DMS53 treated with DMSO at 0.1 percent for 48 hours (cell line): ENCODE results near the gene GPR15LG.
"Not testable (repeated sequence)": the region's sequence is repeated elsewhere in the genome, so short reads cannot be mapped to it uniquely, and the experiment has no call there.

Experiments
- DNase-seq: peaks from one replicate; lab custom pipeline; 2025; ENCODE audit not compliant: unreplicated experiment; lab: John Stamatoyannopoulos, UW

Gene GPR15LG

DNA sequence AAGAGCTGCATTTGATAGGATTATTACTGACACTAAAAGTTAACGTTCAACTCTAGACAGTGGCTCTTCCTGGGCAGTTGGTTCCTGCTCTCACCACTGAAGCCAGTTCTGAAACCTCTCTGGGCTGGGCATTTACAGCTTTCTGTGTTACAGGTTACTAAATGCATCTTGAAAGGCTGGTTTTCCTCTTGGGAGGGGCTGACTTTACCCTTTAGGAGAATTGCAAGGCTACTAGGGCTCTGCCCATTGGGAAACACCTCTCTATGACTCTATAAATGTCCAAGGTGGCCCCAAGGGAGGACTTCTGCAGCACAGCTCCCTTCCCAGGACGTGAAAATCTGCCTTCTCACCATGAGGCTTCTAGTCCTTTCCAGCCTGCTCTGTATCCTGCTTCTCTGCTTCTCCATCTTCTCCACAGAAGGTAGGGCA lies at the start of gene GPR15LG:
Gene GPR15LG, plus strand, starts transcription at position 301 of the 429 bp plus-strand sequence. Its CDS starts 51 bp downstream, at position 352.
- DNase-seq, result no peak

DNA sequence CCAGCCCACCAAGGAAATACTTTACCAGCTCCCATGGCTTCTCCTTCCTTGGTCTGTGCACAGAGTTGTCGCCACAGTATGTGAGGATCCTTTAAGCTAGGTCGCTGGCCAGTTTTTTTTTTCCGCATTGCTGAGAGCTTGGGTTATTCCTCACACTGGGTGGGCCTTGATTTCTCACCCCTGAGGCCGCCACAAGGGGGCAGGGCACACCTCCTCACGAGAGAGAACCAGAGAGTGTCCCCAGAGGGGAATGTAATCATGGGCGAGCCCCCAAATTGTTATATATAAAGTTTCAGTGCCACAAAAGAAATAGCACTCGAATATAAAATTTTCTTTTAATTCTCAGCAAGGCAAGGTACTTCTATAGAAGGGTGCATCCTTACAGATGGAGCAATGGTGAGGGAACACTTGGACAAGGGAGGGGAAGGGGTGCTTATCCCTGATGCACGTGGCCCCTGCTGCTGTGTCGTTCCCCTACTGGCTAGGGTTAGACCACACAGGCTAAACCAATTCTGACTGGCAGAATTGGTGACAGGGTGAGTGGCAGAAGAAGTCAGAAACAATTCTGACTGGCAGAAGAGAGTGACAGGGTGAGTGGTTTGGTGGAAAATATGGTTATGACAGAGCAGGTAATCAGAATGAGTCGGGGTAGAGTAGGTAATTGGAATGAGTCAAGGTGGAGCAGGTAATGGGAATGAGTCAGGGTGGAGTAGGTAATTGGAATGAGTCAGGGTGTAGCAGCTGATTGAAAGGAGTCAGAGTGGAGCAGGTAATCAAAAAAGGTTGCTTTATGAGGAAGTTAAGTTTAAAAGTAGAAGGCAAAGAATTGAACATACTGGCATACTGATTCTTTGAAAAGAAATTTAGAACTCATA lies 47.5 kb upstream of the GPR15LG start:
- DNase-seq, result not testable (repeated sequence)

- DNase-seq, result no peak
Measured at GRCh38 chr10:84126785-84127167, 46.8 kb upstream of the GPR15LG start.

GRCh38 chr10:84135836-84136235 lies 37.8 kb upstream of the GPR15LG start:
- DNase-seq, result peak; percentile 40

- DNase-seq, result no peak
Measured at GRCh38 chr10:84137811-84138210, 35.8 kb upstream of the GPR15LG start.

DNA sequence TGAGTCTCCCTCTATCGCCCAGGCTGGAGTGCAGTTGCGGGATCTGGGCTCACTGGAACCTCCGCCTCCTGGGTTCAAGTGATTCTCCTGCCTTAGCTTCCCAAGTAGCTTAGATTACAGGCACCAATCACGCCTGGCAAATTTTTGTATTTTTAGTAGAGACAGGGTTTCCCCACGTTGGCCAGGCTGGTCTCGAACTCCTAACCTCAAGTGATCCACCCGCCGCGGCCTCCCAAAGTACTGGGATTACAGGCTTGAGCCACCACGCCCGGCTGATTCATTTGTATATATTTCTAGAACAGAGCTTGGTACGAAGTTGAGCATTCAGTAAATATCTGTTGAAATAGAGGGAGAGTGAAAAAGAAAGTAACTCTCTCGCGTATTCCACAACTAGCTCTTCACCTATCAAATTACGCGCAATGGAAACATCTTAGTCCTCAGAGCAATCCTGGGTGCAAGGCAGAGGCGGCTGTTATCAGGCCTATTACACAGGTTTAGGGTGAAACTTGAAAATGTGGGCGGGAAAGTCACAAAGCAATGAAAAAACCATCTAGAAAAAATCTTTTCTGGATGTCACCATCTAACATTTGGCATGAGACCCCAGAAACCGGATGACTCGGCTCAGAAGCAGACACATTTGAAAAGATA lies 35.0 kb upstream of the GPR15LG start:
- peak; percentile 76 for DNase-seq

DNA sequence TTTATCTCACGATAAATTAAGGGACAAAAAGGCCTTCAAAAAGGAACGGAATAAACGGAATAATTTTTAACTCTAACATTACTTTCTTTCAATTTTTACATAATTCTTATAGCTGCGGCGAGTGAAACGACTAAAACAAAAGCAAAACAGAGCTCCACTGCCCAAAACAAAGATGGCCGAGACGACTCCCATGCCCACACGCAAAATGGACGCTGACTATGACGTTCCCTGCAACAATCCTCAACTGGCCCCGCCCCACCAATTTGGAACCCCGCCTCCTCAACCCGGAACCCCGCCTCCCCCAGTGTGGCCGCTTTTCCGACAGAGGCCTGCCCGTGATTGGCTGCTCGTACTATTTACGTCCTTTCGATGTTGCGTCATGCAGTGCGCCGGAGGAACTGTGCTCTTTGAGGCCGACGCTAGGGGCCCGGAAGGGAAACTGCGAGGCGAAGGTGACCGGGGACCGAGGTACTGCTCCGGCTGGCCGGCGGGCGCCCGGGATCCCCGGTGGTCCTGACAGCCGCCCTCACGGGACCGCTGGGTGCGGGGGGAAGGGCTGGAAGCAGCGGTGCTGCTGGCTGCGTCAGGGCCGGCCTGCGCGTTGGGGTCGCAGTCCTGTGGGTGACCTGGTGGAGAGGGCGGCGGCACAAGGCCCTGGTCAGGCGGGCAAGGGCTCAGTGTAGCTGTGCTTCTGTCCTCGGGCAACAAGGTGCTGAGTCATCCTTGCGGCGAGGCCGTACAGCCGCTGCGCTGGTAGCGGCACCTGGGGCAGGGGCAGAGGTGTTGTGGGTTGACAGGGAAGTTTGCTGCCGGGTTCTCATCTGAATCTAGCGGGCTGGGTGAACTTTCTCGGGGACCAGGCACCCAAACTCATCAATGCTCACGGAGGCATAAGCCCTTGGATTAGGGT lies 34.2 kb upstream of the GPR15LG start, which contains the start of gene GHITM:
Gene GHITM, plus strand, starts transcription at position 384 of the 910 bp plus-strand sequence. CDS start 1,992 bp downstream, outside the sequence.
- DNase-seq, result peak; percentile 94

DNA sequence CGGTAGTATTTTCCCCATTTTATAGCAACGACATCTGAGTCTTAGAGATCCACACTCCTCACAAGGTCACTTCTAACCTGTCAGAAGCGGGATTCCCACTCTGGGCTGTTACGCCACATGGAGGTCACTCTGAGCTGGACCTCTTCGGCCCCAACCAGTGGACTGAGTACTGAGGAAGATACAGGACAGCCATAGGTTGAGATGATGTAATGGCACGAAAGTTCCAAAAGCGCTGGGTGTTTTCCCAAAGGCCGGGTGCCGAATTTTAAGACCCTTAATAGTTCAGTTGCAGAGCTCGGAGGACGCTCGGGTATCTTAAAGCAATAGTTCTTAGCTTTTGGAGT lies 33.6 kb upstream of the GPR15LG start:
- no peak for DNase-seq

- DNase-seq, result no peak
Measured at GRCh38 chr10:84147347-84147746, 26.3 kb upstream of the GPR15LG start.

GRCh38 chr10:84148006-84148597 lies 25.5 kb upstream of the GPR15LG start:
- peak; percentile 33 for DNase-seq

- no peak for DNase-seq
Measured at GRCh38 chr10:84149854-84150253, 23.7 kb upstream of the GPR15LG start.

- no peak for DNase-seq
Measured at GRCh38 chr10:84152769-84153168, 20.8 kb upstream of the GPR15LG start.

GRCh38 chr10:84155521-84155920 lies 18.1 kb upstream of the GPR15LG start:
- DNase-seq, result peak; percentile 11

DNA sequence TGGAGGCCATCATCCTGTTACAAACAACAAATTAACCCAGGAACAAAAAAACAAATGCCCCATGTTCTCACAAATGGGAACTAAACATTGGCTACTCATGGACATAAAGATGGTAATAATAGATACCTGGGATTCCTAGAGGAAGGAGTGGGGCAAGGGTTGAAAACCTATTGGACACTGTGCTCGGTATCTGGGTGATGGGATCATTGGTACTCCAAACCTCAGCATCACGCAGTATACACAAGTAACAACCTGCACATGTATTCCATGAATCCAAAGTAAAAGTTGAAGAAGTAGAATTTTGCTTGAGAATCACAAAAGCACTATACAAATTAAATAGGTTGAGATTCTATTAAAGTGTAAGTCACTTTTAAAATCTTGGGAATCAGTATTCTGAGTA lies 17.6 kb upstream of the GPR15LG start:
- DNase-seq, result no peak

DNA sequence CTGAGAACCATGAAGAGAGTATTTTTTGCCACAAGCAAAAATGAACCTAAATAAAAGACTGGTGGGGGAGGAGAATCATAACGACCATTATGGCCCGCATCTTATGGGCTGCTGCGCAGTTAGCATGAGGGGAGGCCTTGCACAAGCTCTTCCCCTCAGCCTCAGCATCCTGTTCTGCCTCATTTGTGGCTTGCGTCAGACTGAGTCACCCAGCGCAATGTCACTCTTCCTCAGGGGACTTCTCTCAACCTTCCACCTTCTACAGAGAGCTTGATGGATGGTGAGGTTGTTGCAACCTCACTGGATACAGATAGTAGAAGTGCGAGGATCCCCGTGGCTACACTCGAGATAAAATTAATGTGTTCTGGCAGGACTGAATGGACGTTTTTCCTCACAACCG lies 16.8 kb upstream of the GPR15LG start:
- peak; percentile 20 for DNase-seq

DNA sequence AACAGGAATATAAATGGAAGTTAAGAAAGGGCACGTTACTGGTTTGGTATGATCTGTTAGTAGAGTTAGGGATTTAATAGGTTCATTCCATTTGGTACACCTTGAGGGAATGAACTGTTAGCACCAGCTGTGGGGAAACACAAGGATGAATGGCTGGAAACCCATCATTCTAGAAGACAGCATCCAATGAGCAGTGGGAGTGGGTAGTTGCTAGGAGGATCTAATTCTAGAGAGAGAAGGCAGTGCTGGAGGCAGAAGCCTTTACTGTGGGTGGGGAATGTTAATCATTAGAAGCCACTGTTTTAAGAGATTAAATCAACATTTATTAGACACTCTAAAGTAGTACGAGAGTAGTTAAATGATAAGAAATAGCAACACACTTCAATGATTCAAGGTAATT lies 15.5 kb upstream of the GPR15LG start:
- no peak for DNase-seq

DNA sequence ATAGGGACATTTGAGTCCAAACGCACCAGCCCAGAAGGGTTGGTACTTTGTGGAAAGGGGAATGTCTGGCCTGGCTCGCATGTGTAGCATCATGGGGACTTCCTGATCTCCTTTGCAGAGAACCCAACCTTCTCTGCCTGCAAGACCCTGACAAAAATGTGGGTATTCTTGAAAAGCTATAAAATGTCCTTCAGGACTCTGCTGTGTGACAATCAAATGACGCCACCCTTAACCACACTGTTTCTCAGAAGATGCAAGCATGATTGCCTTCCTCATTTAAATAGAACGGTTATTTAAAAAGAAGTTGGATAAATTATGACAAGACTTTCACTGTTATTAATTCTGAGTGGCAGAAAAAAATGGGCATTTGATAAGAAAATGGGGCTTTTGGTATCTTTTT lies 15.1 kb upstream of the GPR15LG start:
- DNase-seq, result no peak

DNA sequence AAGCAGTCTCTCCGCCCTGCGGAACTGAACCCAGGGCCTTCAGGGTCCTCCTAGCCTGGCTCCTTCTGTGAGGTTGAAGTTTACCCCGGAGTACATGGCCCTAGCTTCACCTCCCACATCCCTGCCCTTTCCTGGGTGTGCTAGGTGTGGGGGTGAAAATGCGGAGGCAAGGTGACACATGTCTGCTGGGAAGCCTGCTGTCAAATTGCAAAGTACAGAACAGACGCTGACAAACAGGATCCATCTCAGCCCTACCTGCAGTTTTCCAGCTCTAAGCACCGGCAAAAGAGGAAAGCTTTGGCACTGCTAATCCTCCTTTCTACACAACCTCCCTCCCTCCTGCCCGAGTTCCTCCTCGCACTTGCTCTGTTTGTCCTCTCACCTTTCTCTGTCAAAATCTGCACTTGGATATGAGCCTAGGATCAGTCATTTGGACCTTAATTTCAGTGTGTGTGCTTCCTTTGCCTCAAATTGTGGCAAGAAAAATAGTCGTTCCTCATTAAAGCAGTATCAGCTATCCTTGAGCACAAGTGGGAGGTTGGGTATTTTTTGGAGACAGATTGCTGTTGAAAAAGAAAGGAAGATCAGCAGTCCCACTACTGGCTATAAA lies 14.4 kb upstream of the GPR15LG start:
- DNase-seq, result no peak

DNA sequence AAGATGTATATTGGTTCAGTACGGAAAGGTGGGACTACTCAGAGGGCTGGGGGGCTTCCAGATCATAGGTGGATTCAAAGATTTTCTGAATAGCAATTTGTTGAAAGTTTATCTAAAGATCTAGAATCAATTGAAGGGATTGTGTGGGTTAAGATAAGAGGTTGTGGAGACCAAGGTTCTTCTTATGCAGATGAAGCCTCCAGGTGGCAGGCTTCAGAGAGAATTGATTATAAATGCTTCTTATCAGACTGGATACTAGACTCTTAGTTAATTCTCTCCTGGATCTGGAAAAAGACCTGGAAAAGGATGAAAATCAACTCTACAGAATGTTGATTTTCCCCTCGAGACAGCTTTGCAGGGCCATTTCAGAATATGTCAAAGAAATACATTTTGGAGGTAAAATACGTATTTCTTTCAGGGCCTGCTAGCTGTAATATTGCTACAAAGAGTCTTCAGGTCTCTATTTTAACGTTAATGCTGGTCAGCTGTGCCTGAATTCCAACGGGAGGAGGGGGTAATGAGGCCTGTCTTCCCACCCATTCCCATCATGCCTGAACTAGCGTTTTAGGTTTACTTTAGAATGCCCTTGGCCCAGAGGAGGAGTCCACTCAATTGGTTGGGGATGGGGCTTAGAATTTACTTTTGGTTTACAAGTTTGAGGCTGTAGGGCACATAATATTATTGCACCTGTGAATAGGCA lies 12.8 kb upstream of the GPR15LG start:
- DNase-seq, result no peak

GRCh38 chr10:84163996-84164395 lies 9.6 kb upstream of the GPR15LG start:
- no peak for DNase-seq
